Mesothelial cell of epicardium (in vitro differentiated cells): ENCODE data around the gene MYH2. TPM values are rescaled to one million over a fixed set of nuclear protein-coding genes. Genes with fewer than 3 reads are reported as not detected.

Experiments used
- DNase-seq, 2 experiments: peaks; one replicate each; pipeline ENCODE4 v3.0.0; 2021; ENCODE audit warnings: low spot score in 2 of 2; ENCODE audit not compliant: unreplicated experiment in 2 of 2
- H3K27ac Mint-ChIP-seq: 2 replicates; pipeline ENCODE4 v1.8.0; 2021; ENCODE audit warnings: mixed read lengths
- H3K27me3 Mint-ChIP-seq: 2 replicates; pipeline ENCODE4 v1.8.0; 2021; ENCODE audit warnings: low read depth, mixed read lengths
- H3K36me3 Mint-ChIP-seq: 2 replicates; pipeline ENCODE4 v1.8.0; 2021; ENCODE audit warnings: mixed read lengths
- H3K4me1 Mint-ChIP-seq: 2 replicates; pipeline ENCODE4 v1.8.0; 2021; ENCODE audit warnings: mixed read lengths
- H3K4me3 Mint-ChIP-seq: 2 replicates; pipeline ENCODE4 v1.8.0; 2021; ENCODE audit warnings: mild to moderate bottlenecking, moderate library complexity, mixed read lengths
- H3K9me3 Mint-ChIP-seq: 2 replicates; pipeline ENCODE4 v1.8.0; 2021; ENCODE audit warnings: mixed read lengths
- total RNA-seq: library from RNA; stranded (reverse); gene quantifications from 3 replicates; pipeline ENCODE4 v1.2.1, GENCODE V29; 2021
- TF ChIP-seq, protein P1 (sequence below): fragments of 200-600 bp; sonication (generic); IDR thresholded peaks from one replicate; pipeline ENCODE4 v1.5.0; 2021; ENCODE audit warnings: antibody characterized with exemption; ENCODE audit not compliant: unreplicated experiment

Gene MYH2
- total RNA-seq, 1 donor from 2014 or later: not detected

DNA sequence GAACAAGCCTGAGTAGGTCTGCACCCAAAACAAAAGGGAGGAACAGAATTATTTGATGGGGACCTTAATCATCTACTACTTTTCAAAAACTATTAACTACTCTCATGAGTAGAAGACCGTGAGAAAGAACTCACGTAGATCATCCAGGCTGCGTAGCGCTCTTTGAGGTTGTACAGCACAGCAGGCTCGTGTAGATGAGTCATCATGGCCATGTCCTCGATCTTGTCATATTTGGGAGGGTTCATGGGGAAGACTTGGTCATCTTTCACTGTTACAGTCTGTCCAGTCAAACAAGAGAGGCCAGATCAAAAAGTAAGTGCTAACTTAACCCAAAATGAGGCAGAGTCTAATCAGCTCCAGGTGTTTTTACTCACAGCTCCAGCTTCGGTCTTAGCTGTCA is 33.4 kb downstream of the MYH2 start:
- H3K27ac Mint-ChIP-seq: no peak overlapping the region
- H3K4me1 Mint-ChIP-seq: no peaks in the 10 kb centered on the region
- H3K36me3 Mint-ChIP-seq: no peaks in the 10 kb centered on the region
- DNase-seq: no peak
- no peaks in the 10 kb centered on the region for H3K9me3 Mint-ChIP-seq
- no peak overlapping the region for H3K4me3 Mint-ChIP-seq
- TF ChIP-seq, protein P1, sequence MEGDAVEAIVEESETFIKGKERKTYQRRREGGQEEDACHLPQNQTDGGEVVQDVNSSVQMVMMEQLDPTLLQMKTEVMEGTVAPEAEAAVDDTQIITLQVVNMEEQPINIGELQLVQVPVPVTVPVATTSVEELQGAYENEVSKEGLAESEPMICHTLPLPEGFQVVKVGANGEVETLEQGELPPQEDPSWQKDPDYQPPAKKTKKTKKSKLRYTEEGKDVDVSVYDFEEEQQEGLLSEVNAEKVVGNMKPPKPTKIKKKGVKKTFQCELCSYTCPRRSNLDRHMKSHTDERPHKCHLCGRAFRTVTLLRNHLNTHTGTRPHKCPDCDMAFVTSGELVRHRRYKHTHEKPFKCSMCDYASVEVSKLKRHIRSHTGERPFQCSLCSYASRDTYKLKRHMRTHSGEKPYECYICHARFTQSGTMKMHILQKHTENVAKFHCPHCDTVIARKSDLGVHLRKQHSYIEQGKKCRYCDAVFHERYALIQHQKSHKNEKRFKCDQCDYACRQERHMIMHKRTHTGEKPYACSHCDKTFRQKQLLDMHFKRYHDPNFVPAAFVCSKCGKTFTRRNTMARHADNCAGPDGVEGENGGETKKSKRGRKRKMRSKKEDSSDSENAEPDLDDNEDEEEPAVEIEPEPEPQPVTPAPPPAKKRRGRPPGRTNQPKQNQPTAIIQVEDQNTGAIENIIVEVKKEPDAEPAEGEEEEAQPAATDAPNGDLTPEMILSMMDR: no peak
- peaks cover 35% of the 10 kb centered on the region for H3K27me3 Mint-ChIP-seq

DNA sequence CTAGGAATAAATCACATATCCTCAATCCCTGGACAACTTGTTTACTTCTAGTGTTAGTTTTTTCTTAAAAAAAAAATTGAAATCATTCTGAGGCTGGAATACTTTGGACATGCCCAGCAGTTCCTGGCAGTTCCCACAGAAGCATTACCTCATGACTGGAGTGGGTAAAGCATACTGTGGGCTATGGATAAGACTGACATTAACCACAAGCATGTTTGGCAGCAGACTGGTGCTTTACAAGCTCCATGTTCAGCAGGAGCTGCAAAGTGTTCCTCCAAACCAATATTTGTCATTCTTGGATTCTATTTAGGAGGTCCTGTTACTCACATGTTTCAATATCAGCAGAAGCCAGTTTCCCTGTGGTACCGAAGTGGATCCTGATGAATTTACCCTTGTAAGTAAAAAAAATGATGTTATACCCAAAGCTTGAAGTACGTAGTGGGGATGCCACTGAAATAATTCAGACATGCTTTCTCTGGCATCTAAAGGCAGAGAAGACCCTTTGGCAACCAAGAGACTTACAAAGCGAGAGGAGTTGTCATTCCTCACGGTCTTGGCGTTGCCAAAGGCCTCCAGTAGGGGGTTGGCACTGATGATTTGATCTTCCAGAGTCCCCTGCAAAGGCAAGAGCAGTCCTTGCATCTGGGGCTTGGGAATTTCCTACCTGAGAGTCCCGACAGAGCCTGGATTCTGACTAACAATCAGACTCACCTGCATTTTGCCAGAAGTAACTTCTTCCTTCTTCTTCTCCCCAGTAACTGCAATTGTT is 36.0 kb downstream of the MYH2 start:
- TF ChIP-seq, protein P1: no peak
- Mint-ChIP-seq H3K4me1 (no peaks in the 10 kb centered on the region), H3K4me3 (no peak overlapping the region), H3K9me3 (no peaks in the 10 kb centered on the region), H3K36me3 (no peaks in the 10 kb centered on the region), H3K27ac (no peak overlapping the region), H3K27me3 (peaks cover 29% of the 10 kb centered on the region)
- DNase-seq: no peak

GRCh38 chr17:10512856-10513255 is 36.6 kb downstream of the MYH2 start:
- Mint-ChIP-seq H3K36me3 (no peaks in the 10 kb centered on the region), H3K9me3 (no peaks in the 10 kb centered on the region), H3K27ac (no peak overlapping the region), H3K4me1 (no peaks in the 10 kb centered on the region), H3K27me3 (peaks cover 27% of the 10 kb centered on the region), H3K4me3 (no peak overlapping the region)
- no peak for DNase-seq
- TF ChIP-seq, protein P1: no peak

- H3K27ac Mint-ChIP-seq: no peak overlapping the region
- H3K9me3 Mint-ChIP-seq: no peaks in the 10 kb centered on the region
- H3K4me1 Mint-ChIP-seq: no peaks in the 10 kb centered on the region
- no peak overlapping the region for H3K4me3 Mint-ChIP-seq
- TF ChIP-seq, protein P1: no peak
- DNase-seq: no peak
- peaks cover 10% of the 10 kb centered on the region for H3K27me3 Mint-ChIP-seq
- no peaks in the 10 kb centered on the region for H3K36me3 Mint-ChIP-seq
Observed at GRCh38 chr17:10499950-10500349, 49.5 kb downstream of the MYH2 start.

- Mint-ChIP-seq H3K4me1 (no peaks in the 10 kb centered on the region), H3K27me3 (no peaks in the 10 kb centered on the region), H3K36me3 (peaks cover 3% of the 10 kb centered on the region), H3K4me3 (no peak overlapping the region), H3K27ac (no peak overlapping the region), H3K9me3 (peaks cover 35% of the 10 kb centered on the region)
- TF ChIP-seq, protein P1: no peak
- no peak for DNase-seq
Observed at GRCh38 chr17:10492004-10492403, 57.5 kb downstream of the MYH2 start.
